ENCODE results near the gene ATP5PO.

ATP5PO gene

DNA sequence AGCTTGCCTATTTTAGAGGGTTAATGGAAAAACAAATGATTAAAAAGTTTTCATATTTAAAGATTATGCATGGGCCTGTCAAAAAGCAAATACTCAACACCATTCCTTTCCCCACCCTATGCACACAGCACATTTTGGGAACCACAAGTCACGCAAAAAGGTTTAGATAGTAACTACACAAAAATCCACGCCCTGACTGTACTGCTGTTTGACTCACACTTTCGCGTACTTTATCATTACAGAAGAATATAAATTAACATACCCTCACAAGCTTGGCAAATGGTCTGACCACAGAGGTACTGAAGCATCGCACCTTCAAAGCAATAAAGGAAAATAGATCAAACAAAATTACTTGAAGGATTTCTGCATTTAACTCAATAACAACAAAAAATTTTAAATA, 1.4 kb downstream of the ATP5PO start:
- no peak for ATAC-seq
- TF ChIP-seq ZNF8 (CRISPR knock-in tag; IDR thresholded peaks at IDR 0.05) = no peak
- no peak for TF ChIP-seq ISL1 (CRISPR knock-in tag; IDR thresholded peaks at IDR 0.05)
- TF ChIP-seq ZFP3 (CRISPR knock-in tag; IDR thresholded peaks at IDR 0.05) = no peak
- TF ChIP-seq ZC3H10 (CRISPR knock-in tag; IDR thresholded peaks at IDR 0.05) = no peak
- TF ChIP-seq PPARA (CRISPR knock-in tag; IDR thresholded peaks at IDR 0.05; ENCODE audit: borderline replicate concordance) = no peak
- no peak for TF ChIP-seq BACH2 (CRISPR knock-in tag; IDR thresholded peaks at IDR 0.05; ENCODE audit: borderline replicate concordance)
- no peak for TF ChIP-seq OSR1 (CRISPR knock-in tag; IDR thresholded peaks at IDR 0.05)
- no peak for TF ChIP-seq TSHZ2 (CRISPR knock-in tag; IDR thresholded peaks at IDR 0.05)
- TF ChIP-seq GLIS3 (CRISPR knock-in tag; IDR thresholded peaks at IDR 0.05) = no peak
- TF ChIP-seq TOX (CRISPR knock-in tag; IDR thresholded peaks at IDR 0.05; ENCODE audit: borderline replicate concordance) = no peak
- TF ChIP-seq, protein P1, sequence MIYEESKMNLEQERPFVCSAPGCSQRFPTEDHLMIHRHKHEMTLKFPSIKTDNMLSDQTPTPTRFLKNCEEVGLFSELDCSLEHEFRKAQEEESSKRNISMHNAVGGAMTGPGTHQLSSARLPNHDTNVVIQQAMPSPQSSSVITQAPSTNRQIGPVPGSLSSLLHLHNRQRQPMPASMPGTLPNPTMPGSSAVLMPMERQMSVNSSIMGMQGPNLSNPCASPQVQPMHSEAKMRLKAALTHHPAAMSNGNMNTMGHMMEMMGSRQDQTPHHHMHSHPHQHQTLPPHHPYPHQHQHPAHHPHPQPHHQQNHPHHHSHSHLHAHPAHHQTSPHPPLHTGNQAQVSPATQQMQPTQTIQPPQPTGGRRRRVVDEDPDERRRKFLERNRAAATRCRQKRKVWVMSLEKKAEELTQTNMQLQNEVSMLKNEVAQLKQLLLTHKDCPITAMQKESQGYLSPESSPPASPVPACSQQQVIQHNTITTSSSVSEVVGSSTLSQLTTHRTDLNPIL (CRISPR knock-in tag; IDR thresholded peaks at IDR 0.05; ENCODE audit: low read depth) = no peak
- no peak for TF ChIP-seq ESRRG (CRISPR knock-in tag; IDR thresholded peaks at IDR 0.05)
- TF ChIP-seq TCF4 (CRISPR knock-in tag; IDR thresholded peaks at IDR 0.05; ENCODE audit: borderline replicate concordance) = no peak
- TF ChIP-seq ZFP30 (CRISPR knock-in tag; IDR thresholded peaks at IDR 0.05) = no peak
- no peak for TF ChIP-seq SNAI2 (CRISPR knock-in tag; IDR thresholded peaks at IDR 0.05)
- TF ChIP-seq, protein P2, sequence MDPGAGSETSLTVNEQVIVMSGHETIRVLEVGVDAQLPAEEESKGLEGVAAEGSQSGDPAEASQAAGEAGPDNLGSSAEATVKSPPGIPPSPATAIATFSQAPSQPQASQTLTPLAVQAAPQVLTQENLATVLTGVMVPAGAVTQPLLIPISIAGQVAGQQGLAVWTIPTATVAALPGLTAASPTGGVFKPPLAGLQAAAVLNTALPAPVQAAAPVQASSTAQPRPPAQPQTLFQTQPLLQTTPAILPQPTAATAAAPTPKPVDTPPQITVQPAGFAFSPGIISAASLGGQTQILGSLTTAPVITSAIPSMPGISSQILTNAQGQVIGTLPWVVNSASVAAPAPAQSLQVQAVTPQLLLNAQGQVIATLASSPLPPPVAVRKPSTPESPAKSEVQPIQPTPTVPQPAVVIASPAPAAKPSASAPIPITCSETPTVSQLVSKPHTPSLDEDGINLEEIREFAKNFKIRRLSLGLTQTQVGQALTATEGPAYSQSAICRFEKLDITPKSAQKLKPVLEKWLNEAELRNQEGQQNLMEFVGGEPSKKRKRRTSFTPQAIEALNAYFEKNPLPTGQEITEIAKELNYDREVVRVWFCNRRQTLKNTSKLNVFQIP (CRISPR knock-in tag; IDR thresholded peaks at IDR 0.05; ENCODE audit: borderline replicate concordance, low read depth) = no peak
- TF ChIP-seq ARNTL (CRISPR knock-in tag; IDR thresholded peaks at IDR 0.05; ENCODE audit: borderline replicate concordance, low read depth) = no peak
- TF ChIP-seq ZNF565 (CRISPR knock-in tag; conservative IDR thresholded peaks at IDR 0.05; ENCODE audit: low read depth) = no peak

DNA sequence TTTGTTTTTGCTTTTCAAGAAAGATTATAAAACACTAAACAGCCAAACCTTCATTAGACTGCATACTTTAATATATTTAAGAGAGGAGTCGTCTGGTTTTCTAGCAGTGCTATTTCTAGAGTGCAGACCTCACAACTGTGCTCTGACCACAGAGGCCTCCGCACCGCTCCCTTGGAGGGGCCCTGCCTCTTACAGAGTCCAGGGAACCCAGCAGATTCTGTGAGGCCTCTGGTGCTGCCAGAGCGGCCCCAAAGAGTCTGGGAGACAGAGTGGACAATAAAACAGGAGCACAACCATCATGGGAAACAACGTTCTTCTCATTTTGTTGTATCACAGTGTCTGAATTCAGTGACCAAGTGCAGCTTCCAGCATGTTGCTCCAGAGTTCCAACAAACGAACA, 5.8 kb downstream of the ATP5PO start:
- no peak for TF ChIP-seq CSRNP3 (CRISPR knock-in tag; IDR thresholded peaks at IDR 0.05)
- TF ChIP-seq ZNF565 (CRISPR knock-in tag; conservative IDR thresholded peaks at IDR 0.05; ENCODE audit: low read depth) = no peak
- no peak for TF ChIP-seq ARNTL (CRISPR knock-in tag; IDR thresholded peaks at IDR 0.05; ENCODE audit: borderline replicate concordance, low read depth)
- no peak for TF ChIP-seq ZC3H10 (CRISPR knock-in tag; IDR thresholded peaks at IDR 0.05)
- no peak for TF ChIP-seq OSR1 (CRISPR knock-in tag; IDR thresholded peaks at IDR 0.05)
- TF ChIP-seq, protein P1 (CRISPR knock-in tag; IDR thresholded peaks at IDR 0.05; ENCODE audit: low read depth) = no peak
- TF ChIP-seq ZFP3 (CRISPR knock-in tag; IDR thresholded peaks at IDR 0.05) = no peak
- no peak for TF ChIP-seq ISL1 (CRISPR knock-in tag; IDR thresholded peaks at IDR 0.05)
- TF ChIP-seq ZNF70 (CRISPR knock-in tag; IDR thresholded peaks at IDR 0.05) = no peak
- TF ChIP-seq SNAI2 (CRISPR knock-in tag; IDR thresholded peaks at IDR 0.05) = no peak
- no peak for TF ChIP-seq PPARA (CRISPR knock-in tag; IDR thresholded peaks at IDR 0.05; ENCODE audit: borderline replicate concordance)
- TF ChIP-seq GLIS3 (CRISPR knock-in tag; IDR thresholded peaks at IDR 0.05) = no peak
- TF ChIP-seq ESRRG (CRISPR knock-in tag; IDR thresholded peaks at IDR 0.05) = no peak
- TF ChIP-seq, protein P2 (CRISPR knock-in tag; IDR thresholded peaks at IDR 0.05; ENCODE audit: borderline replicate concordance, low read depth) = no peak
- TF ChIP-seq TCF4 (CRISPR knock-in tag; IDR thresholded peaks at IDR 0.05; ENCODE audit: borderline replicate concordance) = no peak
- no peak for TF ChIP-seq ZFP30 (CRISPR knock-in tag; IDR thresholded peaks at IDR 0.05)
- no peak for TF ChIP-seq ZNF8 (CRISPR knock-in tag; IDR thresholded peaks at IDR 0.05)
- TF ChIP-seq CSDC2 (CRISPR knock-in tag; IDR thresholded peaks at IDR 0.05) = no peak
- no peak for TF ChIP-seq BACH2 (CRISPR knock-in tag; IDR thresholded peaks at IDR 0.05; ENCODE audit: borderline replicate concordance)
- ATAC-seq = no peak

Measured in SK-N-SH treated with all-trans-retinoic acid at 6 μM for 48 hours (cell line).